GM18502 (cell line): Measurements from ENCODE around the gene ACTN4.

Source experiments
- ATAC-seq: cut with Tn5 transposase; IDR thresholded peaks from one replicate; pipeline ENCODE4 v1.9.1; 2021; ENCODE audit warnings: mild to moderate bottlenecking; ENCODE audit not compliant: unreplicated experiment, poor library complexity

ACTN4 gene

GRCh38 chr19:38778733-38779132 lies 131.3 kb downstream of the ACTN4 start:
- ATAC-seq: no peak

- ATAC-seq: no peak
These were observed 133.0 kb downstream of the ACTN4 start for GRCh38 chr19:38780443-38780842.

- ATAC-seq: no peak
These were observed 133.6 kb downstream of the ACTN4 start for GRCh38 chr19:38781058-38781457.
